Trophoblast cell (in vitro differentiated cells and primary cell): ENCODE data around the gene RTCA.

Source experiments
- DNase-seq, 2 donors: peaks; one replicate each; pipeline ENCODE4 v3.0.0-alpha.2; 2016
- H2AFZ ChIP-seq: 2 replicates; pipeline ENCODE4 v1.6.1; 2013; ENCODE audit warnings: low read length, moderate library complexity, mild to moderate bottlenecking; ENCODE audit not compliant: insufficient read depth, poor library complexity
- H2AK5ac ChIP-seq: 2 replicates; pipeline ENCODE4 v1.6.1; 2013; ENCODE audit warnings: mild to moderate bottlenecking, low read length
- H2BK120ac ChIP-seq: 2 replicates; pipeline ENCODE4 v1.6.1; 2013; ENCODE audit warnings: low read length, mild to moderate bottlenecking, moderate library complexity; ENCODE audit not compliant: insufficient read depth, poor library complexity
- H2BK12ac ChIP-seq: 2 replicates; pipeline ENCODE4 v1.6.1; 2013; ENCODE audit warnings: mild to moderate bottlenecking, low read length, moderate library complexity
- H2BK5ac ChIP-seq: 2 replicates; pipeline ENCODE4 v1.6.1; 2013; ENCODE audit warnings: low read length, low read depth, moderate library complexity, mild to moderate bottlenecking; ENCODE audit not compliant: poor library complexity
- H3K14ac ChIP-seq: 2 replicates; pipeline ENCODE4 v1.6.1; 2013; ENCODE audit warnings: mild to moderate bottlenecking, low read length
- H3K18ac ChIP-seq: 2 replicates; pipeline ENCODE4 v1.6.1; 2013; ENCODE audit warnings: mild to moderate bottlenecking, low read length
- H3K23ac ChIP-seq: 2 replicates; pipeline ENCODE4 v1.6.1; 2013; ENCODE audit warnings: low read length
- H3K27ac ChIP-seq: 2 replicates; pipeline ENCODE4 v1.5.1; 2013; ENCODE audit warnings: low read depth, mild to moderate bottlenecking, inconsistent platforms, low read length, moderate library complexity
- H3K27me3 ChIP-seq: 2 replicates; pipeline ENCODE4 v1.6.1; 2013; ENCODE audit warnings: inconsistent platforms, mild to moderate bottlenecking, low read length, moderate library complexity; ENCODE audit not compliant: insufficient read depth
- H3K36me3 ChIP-seq, 2 experiments: 1 replicate in 1 of 2; 2 replicates in 1 of 2; pipeline ENCODE4 v1.6.1; 2013; ENCODE audit warnings: low read length in 2 of 2, mild to moderate bottlenecking in 2 of 2, moderate library complexity in 1 of 2; ENCODE audit not compliant: insufficient read depth in 2 of 2, control insufficient read depth in 1 of 2
- H3K4ac ChIP-seq: 2 replicates; pipeline ENCODE4 v1.6.1; 2013; ENCODE audit warnings: low read depth, mild to moderate bottlenecking, low read length, moderate library complexity
- H3K4me1 ChIP-seq, 2 experiments: 1 replicate in 1 of 2; 2 replicates in 1 of 2; pipeline ENCODE4 v1.6.1; 2013; ENCODE audit warnings: low read length in 2 of 2, mild to moderate bottlenecking in 2 of 2, moderate library complexity in 1 of 2; ENCODE audit not compliant: insufficient read depth in 2 of 2, control insufficient read depth in 1 of 2
- H3K4me2 ChIP-seq: 2 replicates; pipeline ENCODE4 v1.6.1; 2013; ENCODE audit warnings: inconsistent platforms, mild to moderate bottlenecking, low read length, moderate library complexity
- H3K4me3 ChIP-seq: 2 replicates; pipeline ENCODE4 v1.5.1; 2013; ENCODE audit warnings: mild to moderate bottlenecking, low read depth, low read length, inconsistent platforms
- H3K79me1 ChIP-seq: one replicate; pipeline ENCODE4 v1.6.1; 2013; ENCODE audit warnings: low read length
- H3K79me2 ChIP-seq: 2 replicates; pipeline ENCODE4 v1.6.1; 2013; ENCODE audit warnings: low read length, mild to moderate bottlenecking; ENCODE audit not compliant: control insufficient read depth, insufficient read depth, poor library complexity
- H3K9ac ChIP-seq: 2 replicates; pipeline ENCODE4 v1.6.1; 2013; ENCODE audit warnings: mild to moderate bottlenecking, low read length
- H3K9me3 ChIP-seq: 2 replicates; pipeline ENCODE4 v1.6.1; 2013; ENCODE audit warnings: low read depth, mild to moderate bottlenecking, control low read depth, inconsistent platforms, low read length; ENCODE audit not compliant: insufficient read depth
- H4K12ac ChIP-seq: 2 replicates; pipeline ENCODE4 v1.6.1; 2013; ENCODE audit warnings: low read depth, mild to moderate bottlenecking, low read length, moderate library complexity
- H4K8ac ChIP-seq: 2 replicates; pipeline ENCODE4 v1.6.1; 2013; ENCODE audit warnings: low read depth, mild to moderate bottlenecking, low read length, moderate library complexity
- H4K91ac ChIP-seq: one replicate; pipeline ENCODE4 v1.6.1; 2013; ENCODE audit warnings: low read depth, mild to moderate bottlenecking, low read length, moderate library complexity
- WGBS: extraction: QIAGEN DNeasy Blood & Tissue Kit; methylation state at CpG from one replicate; pipeline ENCODE4 v1.1.7; 2013; ENCODE audit warnings: missing lambda C conversion rate; ENCODE audit not compliant: insufficient read length, insufficient coverage; ENCODE audit errors: extremely low coverage; 5-methylcytosine and 5-hydroxymethylcytosine counted together

The RTCA gene

DNA sequence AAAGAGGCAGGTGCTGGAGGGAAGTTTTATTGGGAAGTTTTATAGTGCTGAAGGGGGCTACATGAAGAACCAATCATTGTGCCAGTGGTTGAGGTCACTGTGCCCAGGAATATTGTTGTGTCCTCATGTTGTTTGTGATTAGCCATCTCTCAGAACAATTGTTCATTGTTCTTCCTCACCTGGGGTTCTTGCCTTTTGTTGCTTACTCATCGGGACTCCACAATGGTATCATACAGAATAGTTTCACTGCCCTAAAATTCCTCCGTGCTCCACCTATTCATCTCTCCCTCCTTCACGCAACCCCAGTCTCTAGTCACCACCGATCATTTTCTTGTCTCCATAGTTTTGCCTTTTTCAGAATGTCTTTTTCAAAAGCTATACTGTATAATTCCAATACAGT, 47.4 kb downstream of the RTCA start:
- Histone ChIP-seq H2BK12ac (no peak overlapping the region), H4K12ac (no peak overlapping the region), H3K79me2 (no peaks in the 10 kb centered on the region), H3K79me1 (no peaks in the 10 kb centered on the region), H3K27ac (no peak overlapping the region), H3K9me3 (peaks cover 4% of the 10 kb centered on the region), H3K27me3 (no peaks in the 10 kb centered on the region), H3K9ac (no peak overlapping the region), H3K14ac (no peak overlapping the region), H2BK120ac (no peak overlapping the region), H2AFZ (no peak overlapping the region), H3K4me1 (no peaks in the 10 kb centered on the region), H3K36me3 (no peaks in the 10 kb centered on the region), H3K18ac (no peak overlapping the region), H3K23ac (no peak overlapping the region), H4K8ac (no peak overlapping the region), H3K4ac (no peak overlapping the region), H3K4me2 (no peak overlapping the region), H3K4me3 (no peak overlapping the region), H2BK5ac (no peak overlapping the region), H4K91ac (no peak overlapping the region), H2AK5ac (no peak overlapping the region)
- 100% methylated on average over 2 of the region's 4 CpGs for WGBS
- no peak for DNase-seq

DNA sequence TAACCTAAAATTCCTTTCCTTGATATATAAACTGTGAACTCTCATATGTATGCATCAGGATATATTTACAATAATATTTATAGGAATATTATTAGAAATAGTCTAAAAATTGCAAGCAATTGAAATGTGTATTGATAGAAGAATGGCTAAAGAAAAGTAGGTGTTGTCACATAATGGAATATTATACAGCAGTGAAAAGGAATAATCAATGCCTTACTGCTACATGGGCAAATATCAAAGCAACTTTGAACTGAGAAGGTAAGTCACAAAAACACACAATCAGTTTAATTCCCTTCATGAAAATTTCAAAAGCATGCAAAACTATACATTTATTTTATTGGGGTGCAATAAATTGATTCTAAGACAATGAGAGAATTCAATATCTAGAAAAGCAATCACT, 50.6 kb downstream of the RTCA start:
- Histone ChIP-seq H3K4me1 (no peaks in the 10 kb centered on the region), H3K4ac (no peak overlapping the region), H3K14ac (no peak overlapping the region), H2AFZ (no peak overlapping the region), H2BK12ac (no peak overlapping the region), H3K27me3 (no peaks in the 10 kb centered on the region), H3K9me3 (peaks cover 8% of the 10 kb centered on the region), H2BK120ac (no peak overlapping the region), H3K18ac (no peak overlapping the region), H3K36me3 (no peaks in the 10 kb centered on the region), H4K8ac (no peak overlapping the region), H3K4me2 (no peak overlapping the region), H3K27ac (no peak overlapping the region), H4K12ac (no peak overlapping the region), H3K23ac (no peak overlapping the region), H2AK5ac (no peak overlapping the region), H4K91ac (no peak overlapping the region), H2BK5ac (no peak overlapping the region), H3K4me3 (no peak overlapping the region), H3K79me1 (no peaks in the 10 kb centered on the region), H3K9ac (no peak overlapping the region), H3K79me2 (no peaks in the 10 kb centered on the region)
- DNase-seq: no peak

DNA sequence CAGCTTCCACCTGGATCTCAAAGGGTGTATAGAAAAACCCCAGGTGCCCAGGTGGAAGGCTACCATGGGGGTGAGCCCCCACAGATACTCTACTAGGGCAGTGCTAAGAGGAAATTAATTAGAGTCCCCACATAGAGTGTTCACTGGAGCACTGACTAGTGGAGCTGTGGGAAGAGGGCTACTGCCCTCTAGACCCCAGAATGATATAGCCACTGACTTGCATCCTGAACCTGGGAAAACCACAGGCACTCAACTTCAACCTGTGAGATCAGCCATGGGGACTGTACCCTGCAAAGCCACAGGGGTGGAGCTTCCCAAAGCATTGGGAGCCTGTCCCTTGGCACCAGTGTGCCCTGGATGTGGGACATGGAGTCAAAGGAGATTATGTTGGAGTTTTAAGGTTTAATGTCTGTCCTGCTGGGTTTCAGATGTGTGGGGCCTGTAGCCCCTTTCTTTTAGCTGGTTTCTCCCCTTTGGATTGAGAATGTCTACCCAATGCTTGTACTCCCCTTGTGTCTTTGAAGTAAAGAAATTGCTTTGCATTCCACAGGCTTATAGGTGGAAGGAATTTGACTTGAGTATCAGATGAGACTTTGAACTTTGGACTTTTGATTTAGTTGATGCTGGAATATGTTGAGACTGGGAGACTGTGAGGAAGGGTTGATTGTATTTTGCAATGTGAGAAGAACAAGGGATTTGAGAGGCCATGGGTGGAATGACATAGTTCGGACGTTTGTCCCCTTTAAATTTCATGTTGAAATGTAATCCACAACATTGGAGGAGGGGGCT, 54.5 kb downstream of the RTCA start:
- no peaks in the 10 kb centered on the region for H3K4me1 ChIP-seq
- H3K23ac ChIP-seq: no peak overlapping the region
- no peaks in the 10 kb centered on the region for H3K79me1 ChIP-seq
- no peak overlapping the region for H2AFZ ChIP-seq
- H4K12ac ChIP-seq: no peak overlapping the region
- H3K4me3 ChIP-seq: no peak overlapping the region
- no peak overlapping the region for H3K14ac ChIP-seq
- no peak overlapping the region for H2BK5ac ChIP-seq
- H4K8ac ChIP-seq: no peak overlapping the region
- H3K9me3 ChIP-seq: peaks cover 6% of the 10 kb centered on the region
- no peak overlapping the region for H4K91ac ChIP-seq
- no peaks in the 10 kb centered on the region for H3K27me3 ChIP-seq
- no peaks in the 10 kb centered on the region for H3K79me2 ChIP-seq
- H3K4me2 ChIP-seq: no peak overlapping the region
- H3K27ac ChIP-seq: no peak overlapping the region
- no peak overlapping the region for H3K4ac ChIP-seq
- no peak overlapping the region for H3K18ac ChIP-seq
- no peak for DNase-seq
- no peak overlapping the region for H2BK12ac ChIP-seq
- WGBS: no CpG with 5 or more reads among the region's 2 CpGs
- no peak overlapping the region for H2AK5ac ChIP-seq
- no peak overlapping the region for H2BK120ac ChIP-seq
- H3K36me3 ChIP-seq: no peaks in the 10 kb centered on the region
- H3K9ac ChIP-seq: no peak overlapping the region

DNA sequence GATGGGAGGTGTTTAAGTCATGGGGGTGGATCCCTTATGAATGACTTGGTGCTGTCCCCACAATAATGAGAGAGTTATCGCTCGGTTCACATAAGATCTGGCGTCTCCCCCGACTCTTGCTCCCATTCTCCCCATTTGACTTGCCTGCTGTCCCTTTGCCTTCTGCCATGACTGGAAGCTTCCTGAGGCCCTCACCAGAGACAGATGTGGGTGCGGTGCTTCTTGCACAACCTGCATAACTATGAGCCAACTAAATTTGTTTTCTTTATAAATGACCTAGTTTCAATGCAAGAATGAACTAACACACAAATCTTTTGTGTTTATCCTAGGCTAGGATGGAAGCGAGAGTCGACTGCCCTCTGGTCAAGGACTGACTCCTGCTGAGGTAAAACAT, 55.1 kb downstream of the RTCA start:
- no peak overlapping the region for H3K18ac ChIP-seq
- no peak overlapping the region for H2BK5ac ChIP-seq
- no peak for DNase-seq
- H3K36me3 ChIP-seq: no peaks in the 10 kb centered on the region
- H3K4me3 ChIP-seq: no peak overlapping the region
- H3K4me2 ChIP-seq: no peak overlapping the region
- no peak overlapping the region for H3K9ac ChIP-seq
- H3K27me3 ChIP-seq: no peaks in the 10 kb centered on the region
- no peak overlapping the region for H2AFZ ChIP-seq
- no peak overlapping the region for H4K12ac ChIP-seq
- no peak overlapping the region for H3K27ac ChIP-seq
- WGBS: no CpG with 5 or more reads among the region's 7 CpGs
- no peaks in the 10 kb centered on the region for H3K4me1 ChIP-seq
- H4K91ac ChIP-seq: no peak overlapping the region
- peaks cover 4% of the 10 kb centered on the region for H3K9me3 ChIP-seq
- no peak overlapping the region for H3K14ac ChIP-seq
- H3K23ac ChIP-seq: no peak overlapping the region
- H2BK120ac ChIP-seq: no peak overlapping the region
- H4K8ac ChIP-seq: no peak overlapping the region
- no peak overlapping the region for H3K4ac ChIP-seq
- no peak overlapping the region for H2BK12ac ChIP-seq
- H3K79me1 ChIP-seq: no peaks in the 10 kb centered on the region
- H2AK5ac ChIP-seq: no peak overlapping the region
- H3K79me2 ChIP-seq: no peaks in the 10 kb centered on the region
